ENCODE data around the gene CNIH2.
"Not testable (repeated sequence)": the region's sequence is repeated elsewhere in the genome, so short reads cannot be mapped to it uniquely, and the experiment has no call there.

The CNIH2 gene

DNA sequence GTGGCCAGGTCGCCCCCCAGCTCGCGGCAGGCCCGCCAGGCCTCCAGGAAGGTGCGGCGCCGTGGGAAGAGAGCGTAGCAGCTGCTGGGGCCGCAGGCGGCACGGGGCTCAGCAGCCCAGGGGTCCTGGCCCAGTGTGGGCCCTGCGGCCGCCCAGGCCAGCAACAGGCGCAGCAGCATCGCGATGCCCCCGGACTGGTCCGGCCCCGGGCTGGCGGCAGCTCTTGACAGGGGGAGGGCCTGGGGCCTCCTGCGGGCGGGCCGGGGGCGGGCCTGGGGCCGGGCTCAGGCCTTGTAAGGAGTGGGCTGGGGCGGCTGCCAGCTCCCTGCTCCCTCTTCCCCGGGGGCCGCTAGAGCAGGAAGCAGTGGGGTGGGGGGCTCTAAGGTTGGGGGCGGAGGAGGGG, 38.9 kb downstream of the CNIH2 start, which contains the start of gene CD248:
Gene CD248 (minus strand): TSS at position 196 of the 403 bp plus-strand sequence. CDS start 17 bp downstream, at position 179.
- no peak for DNase-seq

DNA sequence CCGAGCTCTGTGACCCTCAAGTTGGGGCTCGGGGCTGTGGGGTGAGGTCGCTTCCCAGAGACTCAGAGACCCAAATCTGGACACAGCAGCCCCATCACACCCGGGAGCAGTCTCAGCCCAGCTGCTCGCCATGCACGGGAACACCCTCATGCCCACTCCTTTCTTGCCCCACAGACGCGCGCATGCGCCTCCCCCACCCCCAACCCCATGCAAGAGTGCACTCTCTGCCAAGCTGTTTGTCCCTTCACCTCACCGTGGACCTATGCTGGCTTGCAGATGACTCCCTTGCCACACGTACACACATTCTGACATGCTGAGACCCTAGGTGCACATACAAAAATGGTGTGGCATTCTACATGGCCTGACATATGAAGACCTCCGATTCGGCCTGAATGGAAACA, 39.3 kb downstream of the CNIH2 start:
- DNase-seq: no peak

DNA sequence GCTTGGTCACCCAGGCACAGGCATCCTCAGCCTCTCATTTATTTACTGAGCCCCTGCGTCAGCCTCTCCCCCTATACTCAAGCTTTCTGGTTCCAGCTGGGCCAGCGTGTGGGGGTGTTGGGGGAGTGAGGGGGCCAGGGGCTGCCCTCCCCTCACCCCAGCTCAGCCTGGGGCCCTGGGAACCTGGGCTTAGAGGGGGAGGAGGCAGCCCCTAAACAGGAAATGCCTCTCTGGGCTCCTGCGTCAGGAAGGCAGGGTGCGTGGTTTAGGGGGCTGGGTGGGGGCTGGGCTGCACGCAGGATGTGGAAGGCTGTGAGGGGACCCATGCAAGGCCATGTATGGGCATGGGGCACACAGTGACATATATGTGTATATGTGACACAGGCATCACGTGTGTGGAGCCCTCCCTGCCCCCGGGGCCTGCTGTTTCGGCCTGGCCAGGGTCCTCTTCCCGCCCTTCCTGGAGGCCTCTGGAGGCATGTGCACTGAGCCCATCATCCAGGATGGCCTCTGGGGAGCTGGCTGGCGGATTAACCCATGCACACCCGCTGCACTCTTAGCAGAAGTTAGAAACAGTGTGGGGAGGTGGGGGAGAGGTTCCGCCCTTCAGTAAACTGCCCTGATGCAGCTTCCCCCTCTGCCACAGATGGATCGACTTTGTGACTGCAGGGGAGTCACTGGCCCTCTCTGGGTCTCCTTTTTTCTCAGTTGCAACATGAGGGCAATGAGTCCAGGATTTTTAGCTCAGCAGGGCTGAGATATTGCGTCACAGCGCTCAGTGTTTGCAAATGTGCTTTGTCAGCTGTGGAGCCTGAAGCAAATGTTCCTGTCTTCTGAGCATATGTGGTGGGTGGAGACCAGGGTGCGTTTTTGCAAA, 40.0 kb downstream of the CNIH2 start:
- no peak for DNase-seq

DNA sequence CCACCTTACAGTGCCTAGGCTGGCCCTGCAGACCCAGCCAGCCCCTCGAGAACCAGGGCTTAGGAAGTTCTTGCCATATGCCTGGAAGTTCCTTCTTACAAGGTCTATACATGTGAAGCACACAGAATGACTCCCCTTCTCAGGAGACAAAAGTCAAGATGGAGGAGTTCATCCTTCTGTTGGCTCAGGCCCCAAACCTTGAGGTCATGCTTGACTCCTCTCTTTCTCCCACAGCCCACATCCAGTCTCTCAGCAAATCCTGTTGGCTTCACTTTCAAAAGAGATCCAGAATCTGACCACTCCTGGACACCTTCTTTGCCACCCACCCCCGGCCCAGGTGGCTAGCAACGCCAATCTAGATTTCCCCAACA, 40.6 kb downstream of the CNIH2 start:
- no peak for DNase-seq

DNA sequence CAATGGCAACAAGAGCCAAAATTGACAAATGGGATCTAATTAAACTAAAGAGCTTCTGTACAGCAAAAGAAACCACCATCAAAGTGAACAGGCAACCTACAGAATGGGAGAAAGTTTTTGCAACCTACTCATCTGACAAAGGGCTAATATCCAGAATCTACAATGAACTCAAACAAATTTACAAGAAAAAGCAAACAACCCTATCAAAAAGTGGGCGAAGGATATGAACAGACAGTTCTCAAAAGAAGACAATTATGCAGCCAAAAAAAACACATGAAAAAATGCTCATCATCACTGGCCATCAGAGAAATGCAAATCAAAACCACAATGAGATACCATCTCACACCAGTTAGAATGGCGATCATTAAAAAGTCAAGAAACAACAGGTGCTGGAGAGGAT, 42.3 kb downstream of the CNIH2 start:
- not testable (repeated sequence) for DNase-seq

DNA sequence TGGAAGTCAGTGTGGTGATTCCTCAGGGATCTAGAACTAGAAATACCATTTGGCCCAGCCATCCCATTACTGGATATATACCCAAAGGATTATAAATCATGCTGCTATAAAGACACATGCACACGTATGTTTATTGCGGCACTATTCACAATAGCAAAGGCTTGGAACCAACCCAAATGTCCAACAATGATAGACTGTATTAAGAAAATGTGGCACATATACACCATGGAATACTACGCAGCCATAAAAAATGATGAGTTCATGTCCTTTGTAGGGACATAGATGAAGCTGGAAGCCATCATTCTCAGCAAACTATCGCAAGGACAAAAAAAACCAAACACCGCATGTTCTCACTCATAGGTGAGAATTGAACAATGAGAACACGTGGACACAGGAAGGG, 42.8 kb downstream of the CNIH2 start:
- not testable (repeated sequence) for DNase-seq

DNA sequence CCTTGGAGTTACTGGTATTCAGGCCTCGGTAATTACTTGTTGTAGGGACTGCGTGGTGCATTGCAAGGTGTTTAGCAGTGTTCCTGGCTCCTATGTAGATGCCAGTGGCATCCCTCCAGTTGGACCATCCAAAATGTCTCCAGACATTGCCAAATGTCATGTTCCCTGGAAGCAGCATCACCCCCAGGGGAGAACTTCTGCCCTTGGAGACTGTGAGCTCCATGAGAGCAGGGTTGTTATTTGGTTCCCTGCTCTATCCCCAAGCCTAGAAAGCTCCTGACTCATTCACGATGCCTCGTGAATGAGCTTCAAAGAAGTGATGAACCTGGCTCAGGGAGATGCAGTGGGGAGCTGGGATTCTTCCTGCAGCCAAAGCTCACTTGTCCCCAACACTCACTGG, 43.6 kb downstream of the CNIH2 start:
- no peak for DNase-seq

GRCh38 chr11:66322732-66323427, 44.9 kb downstream of the CNIH2 start:
- DNase-seq: no peak

DNA sequence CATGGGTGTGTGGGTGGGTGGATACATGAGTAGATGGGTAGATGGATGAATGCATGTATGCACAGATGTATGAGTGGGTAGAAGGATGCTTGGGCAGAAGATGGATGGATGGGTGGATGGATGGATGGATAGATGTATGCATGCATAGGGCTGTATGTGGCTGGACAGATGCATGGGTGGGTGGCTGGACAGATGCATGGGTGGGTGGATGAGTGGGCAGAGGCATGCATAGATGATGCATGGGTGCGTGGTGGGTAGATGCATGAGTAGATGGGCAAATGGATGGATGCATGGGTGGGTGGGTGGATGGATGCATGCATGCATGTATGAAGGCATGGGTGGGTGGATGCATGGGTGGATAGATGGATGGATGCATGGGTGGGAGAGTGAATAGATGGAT, 45.7 kb downstream of the CNIH2 start:
- DNase-seq: no peak

DNA sequence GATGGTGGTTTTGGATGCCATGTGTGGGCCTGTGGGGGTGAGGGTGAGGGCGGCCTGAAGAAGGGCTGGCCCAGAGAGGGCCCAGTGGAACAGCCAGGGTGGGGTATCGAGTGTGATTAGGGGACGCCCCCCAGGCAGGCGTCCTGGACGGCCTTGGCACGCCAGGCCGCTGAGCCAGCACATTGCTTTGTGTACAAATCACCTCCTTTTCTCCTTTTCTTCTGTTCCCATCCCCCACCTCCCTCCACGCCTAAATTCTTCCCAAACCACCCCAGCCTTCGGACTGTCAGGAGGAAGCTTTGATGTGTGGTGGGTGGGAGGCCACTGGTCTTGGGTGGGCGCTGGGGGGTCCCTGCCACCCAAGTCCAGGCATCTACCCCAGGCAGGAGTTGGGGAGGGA, 46.7 kb downstream of the CNIH2 start:
- no peak for DNase-seq

- no peak for DNase-seq
Measured at GRCh38 chr11:66325263-66325671, 47.3 kb downstream of the CNIH2 start.

- DNase-seq: no peak
Measured at GRCh38 chr11:66326261-66327111, 48.5 kb downstream of the CNIH2 start.

DNA sequence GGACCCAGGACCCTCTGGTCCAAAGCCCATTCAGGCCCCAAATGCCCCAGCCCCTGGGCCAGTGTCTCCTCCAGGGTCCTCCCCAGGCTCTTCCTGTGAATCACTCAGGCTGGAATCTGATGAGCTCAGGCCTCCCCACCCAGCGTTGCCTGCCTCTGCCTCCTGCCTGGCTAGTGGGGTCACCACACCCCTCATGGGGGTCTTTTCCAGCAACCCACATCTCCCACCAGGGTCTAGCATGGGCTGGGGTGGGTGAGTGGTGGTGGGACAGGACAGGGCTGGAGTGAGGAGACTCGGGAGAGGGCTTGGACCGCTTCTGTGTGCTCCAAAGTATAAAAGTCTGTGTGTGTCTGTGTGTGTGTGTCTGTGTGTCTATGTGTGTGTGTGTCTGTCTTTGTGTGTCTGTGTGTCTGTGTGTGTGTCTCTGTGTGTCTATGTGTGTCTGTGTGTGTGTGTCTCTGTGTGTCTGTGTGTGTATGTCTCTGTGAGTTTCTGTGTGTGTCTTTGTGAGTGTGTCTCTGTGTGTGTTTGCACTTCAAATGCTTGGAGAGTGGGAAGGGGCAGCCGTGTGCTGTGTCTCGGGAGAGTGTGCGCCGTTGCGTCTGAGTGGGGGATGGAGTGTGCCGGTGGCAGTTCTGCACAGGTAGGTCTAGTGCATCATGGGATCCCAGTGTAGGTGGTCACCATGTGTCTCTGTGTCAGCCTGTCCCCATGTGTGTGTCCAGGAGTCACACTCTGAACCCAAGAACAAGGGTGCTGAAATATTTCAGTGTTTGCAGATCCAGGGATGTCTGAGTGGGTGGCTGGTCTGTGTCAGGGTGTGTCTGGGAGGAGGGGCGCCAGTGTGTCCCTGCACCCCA, 49.4 kb downstream of the CNIH2 start:
- DNase-seq: no peak

- no peak for DNase-seq
Measured at GRCh38 chr11:66328031-66328301, 50.0 kb downstream of the CNIH2 start.

DNA sequence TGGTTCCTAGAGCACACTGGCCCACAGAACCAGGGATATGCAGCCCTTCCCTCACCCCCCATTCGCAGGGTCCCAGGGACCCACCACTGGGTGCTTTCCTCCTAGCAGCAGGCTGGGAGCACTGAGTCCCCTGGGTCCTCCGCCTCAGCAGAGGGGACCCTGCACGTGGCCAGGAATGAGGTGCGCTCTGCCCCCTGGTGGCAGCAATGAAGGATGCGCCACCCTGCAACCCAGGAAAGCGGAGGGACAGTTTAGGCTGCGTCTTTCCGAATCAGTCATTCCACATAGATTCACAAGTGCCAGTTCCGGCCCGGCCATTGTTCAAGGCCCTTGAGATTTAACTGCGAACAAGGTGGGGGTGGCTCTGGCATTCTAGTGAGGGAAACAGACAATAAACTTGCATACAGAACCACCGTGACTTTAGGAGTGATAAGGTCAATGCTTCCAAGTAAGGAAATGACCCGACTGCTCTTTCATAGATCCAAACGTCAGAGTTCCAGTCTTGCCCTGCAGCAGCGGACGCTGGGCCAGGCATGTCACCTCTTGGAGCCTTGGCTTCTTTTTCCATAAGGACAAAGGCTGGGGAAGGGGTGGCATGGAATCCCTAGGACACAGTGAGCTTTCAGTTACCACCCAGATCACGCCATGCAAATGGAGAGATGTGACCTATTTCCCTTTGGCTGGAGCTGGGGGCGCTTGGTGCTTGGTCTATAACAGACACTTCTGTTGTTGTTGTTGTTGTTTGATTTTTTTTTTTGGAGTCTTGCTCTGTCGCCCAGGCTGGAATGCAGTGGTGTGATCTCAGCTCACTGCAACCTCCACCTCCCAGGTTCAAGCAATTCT, 50.5 kb downstream of the CNIH2 start:
- DNase-seq: peak; percentile 37 to 69

GRCh38 chr11:66329165-66329673, 51.2 kb downstream of the CNIH2 start:
- no peak for DNase-seq

DNA sequence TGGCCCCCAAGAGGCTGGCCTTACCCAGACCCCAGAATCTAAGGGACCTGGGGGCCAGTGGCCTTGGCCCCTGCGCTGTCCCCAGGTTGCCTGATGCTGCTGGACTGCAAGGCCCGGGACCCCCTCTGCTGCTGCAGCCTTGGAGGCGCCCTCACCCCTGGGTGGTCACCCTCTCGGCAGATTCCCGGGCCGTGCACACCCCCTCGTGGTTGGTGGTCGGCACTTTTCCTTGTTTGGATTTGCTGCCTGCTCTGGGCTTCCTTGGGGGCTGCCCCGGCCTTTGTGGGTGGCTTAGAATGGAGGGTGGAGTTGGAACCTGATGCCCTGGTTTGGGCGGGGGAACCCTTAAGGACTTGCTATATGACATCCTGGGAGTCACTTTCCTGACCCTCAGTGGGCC, 53.0 kb downstream of the CNIH2 start:
- DNase-seq: no peak

DNA sequence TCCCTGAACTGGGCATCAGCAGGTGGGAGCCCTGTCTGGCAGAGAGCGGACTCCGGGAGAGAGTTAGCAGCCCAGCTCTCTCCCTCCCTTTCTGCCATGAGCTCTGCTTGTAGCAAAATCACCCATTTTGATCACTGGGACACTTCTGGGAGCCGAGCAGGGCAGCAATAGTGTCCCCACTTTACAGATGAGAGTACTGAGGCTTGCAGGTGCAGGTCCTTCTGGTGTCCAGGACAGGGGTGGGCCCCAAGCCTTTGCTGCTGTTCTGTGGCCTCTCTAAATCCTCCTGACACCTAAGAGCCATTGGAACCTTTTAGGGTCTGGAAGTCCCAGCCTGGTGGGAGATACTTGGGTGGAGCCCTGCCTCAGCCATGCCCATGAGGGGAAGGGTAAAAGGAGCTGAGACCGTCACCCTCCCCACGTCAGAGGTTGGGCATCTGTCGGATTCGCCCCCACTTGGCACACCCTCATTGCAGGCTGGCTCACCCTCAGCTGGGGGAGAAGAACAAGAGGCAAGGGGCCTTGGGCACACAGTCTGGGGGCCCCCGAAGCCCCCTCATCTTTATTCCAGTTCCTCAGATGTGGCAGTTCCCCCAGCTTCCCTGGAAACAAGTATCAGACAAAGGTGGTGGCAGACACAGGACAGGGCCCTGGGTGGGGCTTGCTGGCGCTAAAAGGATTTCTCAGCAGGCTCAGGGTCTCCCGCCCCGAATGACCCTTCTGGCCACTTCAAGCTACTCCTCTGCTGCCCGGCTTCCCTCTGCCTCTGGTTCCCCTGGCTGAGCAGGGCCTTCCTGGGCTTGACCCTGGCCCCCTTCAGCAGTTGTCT, 53.8 kb downstream of the CNIH2 start:
- no peak for DNase-seq

- DNase-seq: no peak
Measured at GRCh38 chr11:66332371-66333219, 54.6 kb downstream of the CNIH2 start.
